Stomach (tissue), 4 donors: ENCODE measurements around the gene TRIP4.

ENCODE experiments used
- EP300 ChIP-seq: sonication (generic); formaldehyde crosslinking; IDR thresholded peaks from one replicate; pipeline ENCODE4 v1.6.1; 2017; ENCODE audit warnings: antibody characterized with exemption
- TF ChIP-seq, protein P1 (sequence below), 7 experiments: fragments of 450-650 bp in 4 of 7; fragments of 200-600 bp in 3 of 7; sonication (generic) in 3 of 7; IDR thresholded peaks; one replicate each; pipeline ENCODE4 v1.5.1; 2016 to 2019; ENCODE audit warnings: antibody characterized with exemption in 7 of 7, control low read depth in 2 of 7, mild to moderate bottlenecking in 1 of 7

DNA sequence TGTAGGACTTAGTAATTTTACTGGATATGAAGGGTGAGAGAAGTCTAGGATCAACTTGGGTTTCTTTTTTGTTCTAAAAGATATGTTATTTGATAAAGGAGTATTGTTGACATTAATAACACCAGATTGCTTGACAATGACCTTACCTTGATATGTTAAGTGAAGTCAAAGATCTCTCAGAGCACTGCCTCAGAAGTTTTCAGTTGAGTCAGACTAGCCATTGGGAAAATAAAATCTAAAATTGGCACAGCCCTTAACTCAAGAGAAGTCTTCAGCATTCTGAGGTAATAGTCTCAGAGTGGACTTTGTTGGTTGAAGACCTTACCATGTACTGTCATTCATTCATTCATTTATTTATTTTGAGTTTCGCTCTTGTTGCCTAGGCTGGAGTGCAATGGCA is 50.3 kb downstream of the TRIP4 start:
- TF ChIP-seq, protein P1, sequence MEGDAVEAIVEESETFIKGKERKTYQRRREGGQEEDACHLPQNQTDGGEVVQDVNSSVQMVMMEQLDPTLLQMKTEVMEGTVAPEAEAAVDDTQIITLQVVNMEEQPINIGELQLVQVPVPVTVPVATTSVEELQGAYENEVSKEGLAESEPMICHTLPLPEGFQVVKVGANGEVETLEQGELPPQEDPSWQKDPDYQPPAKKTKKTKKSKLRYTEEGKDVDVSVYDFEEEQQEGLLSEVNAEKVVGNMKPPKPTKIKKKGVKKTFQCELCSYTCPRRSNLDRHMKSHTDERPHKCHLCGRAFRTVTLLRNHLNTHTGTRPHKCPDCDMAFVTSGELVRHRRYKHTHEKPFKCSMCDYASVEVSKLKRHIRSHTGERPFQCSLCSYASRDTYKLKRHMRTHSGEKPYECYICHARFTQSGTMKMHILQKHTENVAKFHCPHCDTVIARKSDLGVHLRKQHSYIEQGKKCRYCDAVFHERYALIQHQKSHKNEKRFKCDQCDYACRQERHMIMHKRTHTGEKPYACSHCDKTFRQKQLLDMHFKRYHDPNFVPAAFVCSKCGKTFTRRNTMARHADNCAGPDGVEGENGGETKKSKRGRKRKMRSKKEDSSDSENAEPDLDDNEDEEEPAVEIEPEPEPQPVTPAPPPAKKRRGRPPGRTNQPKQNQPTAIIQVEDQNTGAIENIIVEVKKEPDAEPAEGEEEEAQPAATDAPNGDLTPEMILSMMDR (IDR thresholded peaks at IDR 0.05): no peak
- TF ChIP-seq EP300: no peak
